ENCODE results near the gene SHROOM3.

The SHROOM3 gene

GRCh38 chr4:76426272-76426671 is 8.8 kb upstream of the SHROOM3 start:
- Histone ChIP-seq H3K27me3 (replicated peaks; ENCODE audit: control insufficient read depth, insufficient read depth, low read length) (no peaks in the 10 kb centered on the region), H3K4me3 (replicated peaks; ENCODE audit: low read depth, low read length) (no peak overlapping the region), H3K36me3 (ENCODE audit: control insufficient read depth, insufficient read depth, low read length) (no peaks in the 10 kb centered on the region)
- TF ChIP-seq CTCF (IDR thresholded peaks at IDR 0.05; ENCODE audit: insufficient read depth, low read length, poor library complexity, severe bottlenecking) = no peak
- no peak for DNase-seq (ENCODE audit: extremely low read depth, insufficient read length)

- no peaks in the 10 kb centered on the region for H3K36me3 ChIP-seq (ENCODE audit: control insufficient read depth, insufficient read depth, low read length)
- DNase-seq (ENCODE audit: extremely low read depth, insufficient read length) = no peak
These were observed 5.4 kb upstream of the SHROOM3 start for GRCh38 chr4:76429636-76430035.

GRCh38 chr4:76430519-76431388 is 4.3 kb upstream of the SHROOM3 start:
- Histone ChIP-seq H3K36me3 (ENCODE audit: control insufficient read depth, insufficient read depth, low read length) (no peaks in the 10 kb centered on the region), H3K27me3 (replicated peaks; ENCODE audit: control insufficient read depth, insufficient read depth, low read length) (no peaks in the 10 kb centered on the region), H3K4me3 (replicated peaks; ENCODE audit: low read depth, low read length) (no peak overlapping the region)
- TF ChIP-seq CTCF (IDR thresholded peaks at IDR 0.05; ENCODE audit: insufficient read depth, low read length, poor library complexity, severe bottlenecking) = peak; percentile 63
- DNase-seq (ENCODE audit: extremely low read depth, insufficient read length) = peak; percentile 16

More at GRCh38 chr4:76429636-76430035, 5.4 kb upstream of the SHROOM3 start:
- no peak overlapping the region for H3K4me3 ChIP-seq (replicated peaks; ENCODE audit: low read depth, low read length)
- H3K27me3 ChIP-seq (replicated peaks; ENCODE audit: control insufficient read depth, insufficient read depth, low read length) = no peaks in the 10 kb centered on the region
- TF ChIP-seq CTCF (IDR thresholded peaks at IDR 0.05; ENCODE audit: insufficient read depth, low read length, poor library complexity, severe bottlenecking) = no peak

GRCh38 chr4:76435528-76436319 is 695 bp downstream of the SHROOM3 start:
- Histone ChIP-seq H3K27me3 (replicated peaks; ENCODE audit: control insufficient read depth, insufficient read depth, low read length) (no peaks in the 10 kb centered on the region), H3K36me3 (ENCODE audit: control insufficient read depth, insufficient read depth, low read length) (no peaks in the 10 kb centered on the region), H3K4me3 (replicated peaks; ENCODE audit: low read depth, low read length) (no peak overlapping the region)
- TF ChIP-seq CTCF (IDR thresholded peaks at IDR 0.05; ENCODE audit: insufficient read depth, low read length, poor library complexity, severe bottlenecking) = no peak
- DNase-seq (ENCODE audit: extremely low read depth, insufficient read length) = no peak

GRCh38 chr4:76439491-76439890 is 4.5 kb downstream of the SHROOM3 start:
- DNase-seq (ENCODE audit: extremely low read depth, insufficient read length) = no peak
- TF ChIP-seq CTCF (IDR thresholded peaks at IDR 0.05; ENCODE audit: insufficient read depth, low read length, poor library complexity, severe bottlenecking) = no peak
- H3K4me3 ChIP-seq (replicated peaks; ENCODE audit: low read depth, low read length) = no peak overlapping the region
- no peaks in the 10 kb centered on the region for H3K36me3 ChIP-seq (ENCODE audit: control insufficient read depth, insufficient read depth, low read length)
- peaks cover 2% of the 10 kb centered on the region; the same call in 1 of the 2 replicates for H3K27me3 ChIP-seq (replicated peaks; ENCODE audit: control insufficient read depth, insufficient read depth, low read length)

Measured in GM06990 (cell line).